Measurements from ENCODE around the gene ISLR. TPM values are rescaled to one million over a fixed set of nuclear protein-coding genes. Genes with fewer than 3 reads are reported as not detected.

Gene ISLR
- total RNA-seq, 2 experiments from 2014 or later: not detected

- no peaks in the 10 kb centered on the region for H3K4me1 ChIP-seq (ENCODE audit: insufficient read depth, low read length)
- no peaks in the 10 kb centered on the region for H3K4me1 Mint-ChIP-seq (ENCODE audit: low read depth)
- DNase-seq (no peak), ATAC-seq (ENCODE audit: poor library complexity) (no peak)
- TF ChIP-seq, protein P1, sequence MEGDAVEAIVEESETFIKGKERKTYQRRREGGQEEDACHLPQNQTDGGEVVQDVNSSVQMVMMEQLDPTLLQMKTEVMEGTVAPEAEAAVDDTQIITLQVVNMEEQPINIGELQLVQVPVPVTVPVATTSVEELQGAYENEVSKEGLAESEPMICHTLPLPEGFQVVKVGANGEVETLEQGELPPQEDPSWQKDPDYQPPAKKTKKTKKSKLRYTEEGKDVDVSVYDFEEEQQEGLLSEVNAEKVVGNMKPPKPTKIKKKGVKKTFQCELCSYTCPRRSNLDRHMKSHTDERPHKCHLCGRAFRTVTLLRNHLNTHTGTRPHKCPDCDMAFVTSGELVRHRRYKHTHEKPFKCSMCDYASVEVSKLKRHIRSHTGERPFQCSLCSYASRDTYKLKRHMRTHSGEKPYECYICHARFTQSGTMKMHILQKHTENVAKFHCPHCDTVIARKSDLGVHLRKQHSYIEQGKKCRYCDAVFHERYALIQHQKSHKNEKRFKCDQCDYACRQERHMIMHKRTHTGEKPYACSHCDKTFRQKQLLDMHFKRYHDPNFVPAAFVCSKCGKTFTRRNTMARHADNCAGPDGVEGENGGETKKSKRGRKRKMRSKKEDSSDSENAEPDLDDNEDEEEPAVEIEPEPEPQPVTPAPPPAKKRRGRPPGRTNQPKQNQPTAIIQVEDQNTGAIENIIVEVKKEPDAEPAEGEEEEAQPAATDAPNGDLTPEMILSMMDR (IDR thresholded peaks at IDR 0.05): no peak
- H3K36me3 ChIP-seq (ENCODE audit: insufficient read depth, low read length): no peaks in the 10 kb centered on the region
- ChIA-PET POLR2A (no interaction called here), CTCF (no interaction called here)
- intact Hi-C loops (cut with DNase I, micrococcal nuclease): no loop called here
- H3K36me3 Mint-ChIP-seq (ENCODE audit: low read depth): no peaks in the 10 kb centered on the region
- no peak overlapping the region for H3K4me3 Mint-ChIP-seq
- no peaks in the 10 kb centered on the region for H3K27me3 ChIP-seq (ENCODE audit: control insufficient read depth in 1 of 2, insufficient read depth in 2 of 2, low read length in 2 of 2)
- H3K9me3 Mint-ChIP-seq: no peaks in the 10 kb centered on the region
- no peak overlapping the region for H3K27ac ChIP-seq (ENCODE audit: low read depth in 1 of 2, low read length in 2 of 2)
- H3K27ac Mint-ChIP-seq: no peak overlapping the region
- no peak overlapping the region for H3K4me3 ChIP-seq (ENCODE audit: low read length)
- H3K9me3 ChIP-seq (ENCODE audit: control insufficient read depth in 1 of 2, insufficient read depth in 1 of 2, low read length in 2 of 2): no peaks in the 10 kb centered on the region
- H3K27me3 Mint-ChIP-seq: no peaks in the 10 kb centered on the region
Observed at GRCh38 chr15:74193299-74193718, 19.8 kb downstream of the ISLR start.

- DNase-seq (no peak), ATAC-seq (ENCODE audit: poor library complexity) (no peak)
- Mint-ChIP-seq H3K36me3 (ENCODE audit: low read depth) (no peaks in the 10 kb centered on the region), H3K4me1 (ENCODE audit: low read depth) (no peaks in the 10 kb centered on the region), H3K27me3 (no peaks in the 10 kb centered on the region), H3K4me3 (no peak overlapping the region), H3K9me3 (no peaks in the 10 kb centered on the region), H3K27ac (no peak overlapping the region)
- TF ChIP-seq, protein P1 (IDR thresholded peaks at IDR 0.05): no peak
- Histone ChIP-seq H3K36me3 (ENCODE audit: insufficient read depth, low read length) (no peaks in the 10 kb centered on the region), H3K9me3 (ENCODE audit: control insufficient read depth in 1 of 2, insufficient read depth in 1 of 2, low read length in 2 of 2) (no peaks in the 10 kb centered on the region), H3K4me1 (ENCODE audit: insufficient read depth, low read length) (no peaks in the 10 kb centered on the region), H3K4me3 (ENCODE audit: low read length) (no peak overlapping the region), H3K27me3 (ENCODE audit: control insufficient read depth in 1 of 2, insufficient read depth in 2 of 2, low read length in 2 of 2) (no peaks in the 10 kb centered on the region), H3K27ac (ENCODE audit: low read depth in 1 of 2, low read length in 2 of 2) (no peak overlapping the region)
- ChIA-PET POLR2A (no interaction called here), CTCF (no interaction called here)
- intact Hi-C loops (cut with DNase I, micrococcal nuclease): no loop called here
Observed at GRCh38 chr15:74193905-74194304, 20.4 kb downstream of the ISLR start.

DNA sequence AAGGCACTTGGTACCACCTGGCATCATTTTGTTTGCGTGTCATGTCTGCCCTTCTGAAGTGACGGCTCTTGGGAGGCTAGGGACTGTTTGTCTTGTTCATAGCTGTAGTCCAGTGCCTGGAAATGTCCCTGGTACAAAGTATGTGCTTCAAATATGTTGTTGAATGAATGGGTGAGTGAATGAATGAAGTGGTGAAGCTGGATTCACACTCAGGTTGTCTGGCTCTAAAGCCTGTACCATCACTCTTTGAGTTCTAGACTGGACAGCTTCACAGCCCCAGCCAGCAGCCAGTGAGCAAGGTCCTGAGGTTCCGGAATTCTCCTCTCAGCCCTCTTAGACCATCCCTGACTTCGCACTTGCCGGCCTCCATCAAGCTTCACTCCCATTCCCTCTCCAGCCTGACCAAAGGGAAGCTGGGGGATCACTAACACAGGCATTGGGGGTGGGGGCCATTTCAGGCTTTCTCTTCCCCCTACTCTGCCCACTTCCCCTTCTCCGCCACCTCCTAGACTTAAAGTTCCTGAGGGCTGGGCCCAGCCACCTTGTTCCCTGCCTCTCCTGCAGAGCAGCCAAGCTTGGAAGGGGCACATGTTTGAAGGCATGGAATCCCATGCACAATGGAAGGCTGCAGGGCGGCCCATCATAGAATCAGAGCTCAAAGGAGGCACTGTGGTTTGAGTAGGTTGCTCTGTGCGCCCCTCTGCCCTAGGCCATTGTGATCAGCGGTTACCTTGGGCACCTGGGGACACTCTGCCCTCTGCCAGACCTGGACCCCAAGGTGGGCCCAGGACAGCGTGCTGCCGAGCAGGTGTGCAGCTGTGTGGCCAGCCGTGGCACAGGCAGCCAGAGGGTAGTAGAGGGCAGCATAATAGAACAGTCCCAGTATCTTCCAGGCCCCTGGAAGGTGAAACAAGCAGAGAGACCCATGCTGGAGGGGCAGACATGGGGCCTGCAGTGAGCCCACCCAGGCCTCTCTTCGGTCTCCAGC, 21.4 kb downstream of the ISLR start:
- TF ChIP-seq, protein P1 (IDR thresholded peaks at IDR 0.05): no peak
- Mint-ChIP-seq H3K27ac (no peak overlapping the region), H3K9me3 (no peaks in the 10 kb centered on the region), H3K27me3 (peaks cover 4% of the 10 kb centered on the region), H3K4me3 (no peak overlapping the region), H3K4me1 (ENCODE audit: low read depth) (no peaks in the 10 kb centered on the region), H3K36me3 (ENCODE audit: low read depth) (no peaks in the 10 kb centered on the region)
- CTCF ChIA-PET: no interaction called here
- no peaks in the 10 kb centered on the region for H3K36me3 ChIP-seq (ENCODE audit: insufficient read depth, low read length)
- H3K27me3 ChIP-seq (ENCODE audit: control insufficient read depth in 1 of 2, insufficient read depth in 2 of 2, low read length in 2 of 2): no peaks in the 10 kb centered on the region
- intact Hi-C loops (cut with DNase I, micrococcal nuclease): no loop called here
- POLR2A ChIA-PET: no interaction called here
- ATAC-seq (ENCODE audit: poor library complexity) (no peak), DNase-seq (no peak)
- H3K4me3 ChIP-seq (ENCODE audit: low read length): no peak overlapping the region
- H3K9me3 ChIP-seq (ENCODE audit: control insufficient read depth in 1 of 2, insufficient read depth in 1 of 2, low read length in 2 of 2): no peaks in the 10 kb centered on the region
- no peaks in the 10 kb centered on the region for H3K4me1 ChIP-seq (ENCODE audit: insufficient read depth, low read length)
- H3K27ac ChIP-seq (ENCODE audit: low read depth in 1 of 2, low read length in 2 of 2): no peak overlapping the region
